ENCODE measurements around the gene PTF1A.

The PTF1A gene

GRCh38 chr10:23202779-23203178 is 10.7 kb downstream of the PTF1A start:
- Mint-ChIP-seq H3K27ac (no peak overlapping the region), H3K4me1 (no peaks in the 10 kb centered on the region), H3K4me3 (no peak overlapping the region), H3K27me3 (ENCODE audit: low read depth, poor library complexity) (peaks cover 95% of the 10 kb centered on the region), H3K36me3 (ENCODE audit: low read depth) (no peaks in the 10 kb centered on the region), H3K9me3 (no peaks in the 10 kb centered on the region)
- no peak for DNase-seq
- no peak for TF ChIP-seq CTCF (IDR thresholded peaks at IDR 0.05)

GRCh38 chr10:23203369-23204325 is 11.5 kb downstream of the PTF1A start:
- Mint-ChIP-seq H3K4me1 (no peaks in the 10 kb centered on the region), H3K9me3 (no peaks in the 10 kb centered on the region), H3K36me3 (ENCODE audit: low read depth) (no peaks in the 10 kb centered on the region), H3K4me3 (no peak overlapping the region), H3K27me3 (ENCODE audit: low read depth, poor library complexity) (peaks cover 95% of the 10 kb centered on the region), H3K27ac (no peak overlapping the region)
- no peak for TF ChIP-seq CTCF (IDR thresholded peaks at IDR 0.05)
- DNase-seq = no peak

DNA sequence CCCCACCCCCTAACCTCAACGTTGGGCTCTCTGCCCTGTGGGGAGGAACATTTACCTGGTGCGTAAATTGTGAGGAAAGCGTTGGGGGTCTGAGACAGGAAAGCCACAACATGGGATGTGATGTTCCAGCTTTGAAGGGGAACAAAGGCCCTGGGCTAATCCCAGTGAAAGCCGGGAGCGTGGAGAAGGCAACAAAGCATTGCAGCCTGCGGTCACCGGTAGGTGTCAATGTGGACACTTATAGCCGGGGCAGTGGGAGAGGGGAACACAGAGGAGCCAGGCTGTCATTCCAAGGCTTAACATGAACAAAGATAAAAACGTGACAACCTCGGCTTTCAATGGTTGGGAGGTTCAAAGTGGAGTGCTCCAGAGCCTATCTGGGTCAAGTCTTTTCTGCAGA is 12.7 kb downstream of the PTF1A start:
- no peaks in the 10 kb centered on the region for H3K9me3 Mint-ChIP-seq
- DNase-seq = no peak
- H3K4me3 Mint-ChIP-seq = no peak overlapping the region
- H3K27ac Mint-ChIP-seq = peak overlapping the region; percentile 57
- H3K4me1 Mint-ChIP-seq = no peaks in the 10 kb centered on the region
- H3K27me3 Mint-ChIP-seq (ENCODE audit: low read depth, poor library complexity) = peaks cover 95% of the 10 kb centered on the region
- TF ChIP-seq CTCF (IDR thresholded peaks at IDR 0.05) = no peak
- H3K36me3 Mint-ChIP-seq (ENCODE audit: low read depth) = no peaks in the 10 kb centered on the region

DNA sequence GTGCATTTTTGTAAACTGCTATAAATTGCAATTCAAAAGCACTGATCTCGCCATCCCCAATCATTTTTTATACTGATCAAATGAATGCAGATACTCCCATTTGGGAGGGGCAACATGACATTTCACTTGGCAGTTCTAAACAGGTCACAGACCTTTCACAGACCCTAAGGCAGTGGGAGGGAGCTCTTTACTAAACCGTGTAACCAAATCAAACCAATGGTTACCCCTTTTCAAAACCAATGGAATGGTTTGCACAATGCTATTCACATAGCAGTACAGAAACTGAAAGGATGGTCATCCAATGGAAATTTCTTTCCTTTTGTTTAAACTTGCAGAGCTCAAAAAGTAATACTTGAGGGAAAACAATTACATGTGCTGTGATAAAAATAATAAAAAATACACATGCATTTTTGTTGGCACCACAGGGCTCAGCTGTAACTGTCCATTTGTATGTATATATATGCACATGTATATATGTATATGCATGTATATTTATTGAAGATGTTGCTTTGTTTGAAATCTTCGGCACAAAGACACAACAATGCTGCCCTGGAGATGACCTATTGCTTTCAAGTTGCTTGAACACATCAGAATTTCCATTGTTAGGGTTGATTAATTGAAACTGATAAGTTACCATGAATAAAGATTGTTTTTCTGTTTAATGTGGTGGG is 14.0 kb downstream of the PTF1A start:
- peaks cover 89% of the 10 kb centered on the region for H3K27me3 Mint-ChIP-seq (ENCODE audit: low read depth, poor library complexity)
- H3K36me3 Mint-ChIP-seq (ENCODE audit: low read depth) = no peaks in the 10 kb centered on the region
- H3K27ac Mint-ChIP-seq = no peak overlapping the region
- no peak overlapping the region for H3K4me3 Mint-ChIP-seq
- no peak for TF ChIP-seq CTCF (IDR thresholded peaks at IDR 0.05)
- no peak for DNase-seq
- H3K9me3 Mint-ChIP-seq = no peaks in the 10 kb centered on the region
- H3K4me1 Mint-ChIP-seq = no peaks in the 10 kb centered on the region

DNA sequence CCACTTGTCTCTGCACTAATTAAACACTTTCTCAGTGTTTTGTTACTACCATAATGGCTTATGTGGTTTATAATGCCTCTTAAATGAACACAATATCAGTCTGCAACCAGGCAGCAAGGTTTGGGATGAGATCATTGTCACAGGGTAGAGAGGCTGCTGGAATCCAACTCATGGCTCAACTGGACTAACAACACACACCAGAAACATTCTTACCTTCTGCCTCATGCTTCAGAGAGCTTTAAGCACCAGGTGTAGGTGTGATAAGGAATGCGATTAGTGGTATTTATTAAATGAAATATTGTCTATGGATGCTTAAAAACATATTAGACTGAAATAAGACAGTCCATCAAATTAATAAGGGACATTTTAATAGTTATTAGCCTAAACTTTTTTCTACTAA is 25.4 kb downstream of the PTF1A start:
- Mint-ChIP-seq H3K36me3 (ENCODE audit: low read depth) (no peaks in the 10 kb centered on the region), H3K4me3 (no peak overlapping the region), H3K4me1 (no peaks in the 10 kb centered on the region), H3K27me3 (ENCODE audit: low read depth, poor library complexity) (peaks cover 58% of the 10 kb centered on the region), H3K27ac (no peak overlapping the region), H3K9me3 (no peaks in the 10 kb centered on the region)
- no peak for TF ChIP-seq CTCF (IDR thresholded peaks at IDR 0.05)
- DNase-seq = no peak
